NCI-H345 treated with DMSO at 0.1 percent for 48 hours (cell line): Measurements from ENCODE around the gene SH3RF3.
"Not testable (repeated sequence)": the region's sequence is repeated elsewhere in the genome, so short reads cannot be mapped to it uniquely, and the experiment has no call there.

Source experiments
- DNase-seq: peaks from one replicate; lab custom pipeline; 2025; ENCODE audit not compliant: unreplicated experiment; lab: John Stamatoyannopoulos, UW

The SH3RF3 gene

DNA sequence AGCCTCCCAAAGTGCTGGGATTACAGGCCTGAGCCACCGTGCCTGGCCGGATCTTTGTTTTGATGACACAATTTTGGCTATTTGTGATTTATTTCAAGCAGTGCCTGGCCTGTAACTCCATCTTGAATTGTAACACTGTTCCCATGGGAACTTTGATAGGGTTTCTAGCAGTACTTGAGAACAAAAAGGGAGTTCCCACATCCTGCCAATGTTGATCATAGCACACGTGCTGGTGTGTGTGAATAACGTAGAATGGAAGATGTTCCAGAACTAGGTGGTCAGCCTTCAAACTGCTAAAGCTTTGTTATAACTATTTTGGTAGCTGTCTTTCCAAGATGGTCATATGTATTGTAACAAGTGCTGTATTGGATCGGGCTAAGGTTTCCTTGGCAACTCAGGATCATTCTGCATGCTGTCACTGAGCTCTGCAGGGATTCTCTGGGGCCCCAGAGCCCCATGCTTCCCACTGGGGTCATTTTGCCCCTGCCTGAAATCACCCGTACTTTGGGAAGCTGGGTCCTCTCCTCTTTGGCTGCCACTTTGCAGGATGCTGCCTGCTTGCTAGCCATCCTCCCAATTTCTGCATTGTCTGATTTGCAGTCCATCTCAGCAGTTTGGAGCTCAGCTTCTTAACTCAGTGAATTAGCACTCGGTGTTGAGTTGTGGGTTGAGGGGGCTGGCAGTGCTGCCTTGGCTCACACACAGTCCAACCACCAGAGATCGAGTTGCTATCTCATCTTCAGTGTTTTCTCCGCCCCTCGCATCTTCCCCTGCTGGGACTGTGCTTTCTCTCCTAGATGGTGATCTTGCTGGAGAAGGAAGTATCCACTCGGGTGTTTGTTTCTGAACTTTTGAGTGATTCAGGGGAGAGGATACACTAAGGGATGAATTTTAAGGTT lies 26.8 kb downstream of the SH3RF3 start:
- no peak for DNase-seq

DNA sequence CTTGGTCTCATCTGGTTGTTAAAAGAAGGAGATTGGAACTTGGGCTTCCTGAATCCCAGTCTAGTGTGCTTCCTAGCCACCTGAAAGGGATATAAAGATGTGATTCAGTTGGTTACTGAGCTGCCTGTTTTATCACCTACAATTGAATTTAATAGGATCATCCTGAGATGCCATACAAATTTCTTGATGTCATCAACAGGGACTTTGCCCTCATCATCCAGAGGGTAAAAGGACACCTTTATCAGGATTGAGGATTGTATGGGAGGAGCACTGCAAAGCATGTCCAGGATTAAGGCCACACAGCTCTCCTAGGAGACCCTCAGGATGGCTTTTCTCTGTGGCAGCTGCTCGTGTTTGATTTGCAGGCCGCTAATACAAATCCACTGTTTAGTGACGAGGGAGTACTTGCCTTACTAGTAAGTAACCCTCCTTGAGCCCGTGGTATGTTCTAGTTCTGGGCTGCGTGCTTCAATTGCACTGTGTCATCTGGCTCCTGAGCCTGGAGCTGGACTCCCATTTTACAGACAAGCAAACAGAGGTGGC lies 28.6 kb downstream of the SH3RF3 start:
- no peak for DNase-seq

DNA sequence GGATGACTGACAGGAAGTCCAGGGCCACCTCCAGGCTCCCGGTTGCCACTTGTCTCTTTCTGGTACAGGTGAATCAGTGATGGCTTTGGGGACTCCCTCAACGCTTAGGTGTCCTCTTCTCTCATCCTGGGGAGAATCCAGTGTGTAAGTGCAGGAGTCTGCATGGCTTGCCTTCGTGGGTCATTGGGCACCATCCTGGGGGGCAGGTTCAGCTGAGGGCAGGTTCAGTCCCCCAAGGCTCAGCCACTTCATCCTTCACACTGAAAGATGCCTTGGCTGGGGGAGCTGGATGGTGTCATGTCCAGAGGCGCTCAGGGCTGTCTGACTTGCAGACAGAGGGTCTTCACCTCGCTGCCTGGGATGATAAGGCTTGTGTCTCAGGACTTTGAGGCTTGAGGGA lies 29.2 kb downstream of the SH3RF3 start:
- DNase-seq: no peak

DNA sequence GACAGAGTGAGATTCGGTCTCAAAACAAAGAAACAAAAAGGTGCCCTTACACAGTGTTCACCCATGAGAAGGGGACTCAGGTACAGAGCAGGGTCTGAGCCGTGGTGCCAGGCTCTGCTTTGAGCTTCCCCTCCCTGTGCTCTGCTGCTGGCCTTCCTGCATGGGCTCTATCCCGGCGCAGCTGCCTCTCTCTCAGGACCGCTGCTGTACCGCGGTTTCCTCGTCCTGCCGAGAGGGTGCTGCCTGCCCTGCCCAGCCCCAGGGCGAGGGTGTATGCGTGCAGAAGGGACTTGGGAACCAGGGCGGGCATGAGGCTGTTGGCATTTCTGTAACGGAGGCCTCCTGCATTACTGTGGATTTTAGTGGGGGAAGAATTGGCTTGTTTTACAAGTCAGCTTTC lies 30.1 kb downstream of the SH3RF3 start:
- no peak for DNase-seq

DNA sequence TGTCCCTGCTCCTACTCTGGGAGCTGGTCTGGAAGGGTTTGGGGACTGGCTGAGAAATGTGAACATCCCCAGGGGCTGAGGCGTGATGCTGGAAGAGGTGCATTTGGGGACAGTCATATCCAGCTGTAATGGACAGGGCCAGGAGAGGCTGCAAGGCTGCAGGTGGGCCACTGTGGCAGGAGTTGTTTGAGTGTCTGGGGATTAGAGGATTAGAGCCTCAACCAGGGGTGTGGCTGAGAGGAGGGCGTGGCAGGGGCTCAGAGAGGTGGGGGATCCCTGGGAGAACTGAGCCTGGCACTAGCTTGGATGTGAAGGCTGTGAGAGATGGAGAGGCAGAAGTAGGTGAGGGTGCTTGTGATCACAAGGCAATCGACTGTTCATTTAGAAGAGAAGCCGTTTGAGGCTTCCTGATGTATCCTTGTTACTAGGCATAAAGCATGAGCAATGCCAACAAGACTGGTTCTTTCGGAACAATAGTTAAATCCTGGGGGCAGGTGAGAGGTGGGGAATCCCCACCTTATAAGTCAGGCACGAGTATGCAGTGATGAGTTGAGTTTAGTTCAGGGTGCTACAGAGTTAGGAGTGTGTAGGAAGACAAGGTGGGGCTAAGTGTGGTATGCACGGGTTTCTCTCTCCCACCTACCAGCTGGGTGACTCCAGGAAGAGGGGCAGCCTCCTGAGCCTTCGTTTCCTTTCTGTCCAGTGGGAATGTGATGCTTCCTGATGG lies 31.9 kb downstream of the SH3RF3 start:
- no peak for DNase-seq

DNA sequence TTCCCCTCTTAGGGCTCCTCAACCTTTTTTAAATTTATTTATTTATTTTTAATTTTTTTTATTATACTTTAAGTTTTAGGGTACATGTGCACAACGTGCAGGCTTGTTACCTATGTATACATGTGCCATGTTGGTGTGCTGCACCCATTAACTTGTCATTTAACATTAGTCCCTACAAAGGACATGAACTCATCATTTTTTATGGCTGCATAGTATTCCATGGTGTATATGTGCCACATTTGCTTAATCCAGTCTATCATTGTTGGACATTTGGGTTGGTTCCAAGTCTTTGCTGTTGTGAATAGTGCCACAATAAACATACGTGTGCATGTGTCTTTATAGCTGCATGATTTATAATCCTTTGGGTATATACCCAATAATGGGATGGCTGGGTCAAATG lies 33.4 kb downstream of the SH3RF3 start:
- not testable (repeated sequence) for DNase-seq

DNA sequence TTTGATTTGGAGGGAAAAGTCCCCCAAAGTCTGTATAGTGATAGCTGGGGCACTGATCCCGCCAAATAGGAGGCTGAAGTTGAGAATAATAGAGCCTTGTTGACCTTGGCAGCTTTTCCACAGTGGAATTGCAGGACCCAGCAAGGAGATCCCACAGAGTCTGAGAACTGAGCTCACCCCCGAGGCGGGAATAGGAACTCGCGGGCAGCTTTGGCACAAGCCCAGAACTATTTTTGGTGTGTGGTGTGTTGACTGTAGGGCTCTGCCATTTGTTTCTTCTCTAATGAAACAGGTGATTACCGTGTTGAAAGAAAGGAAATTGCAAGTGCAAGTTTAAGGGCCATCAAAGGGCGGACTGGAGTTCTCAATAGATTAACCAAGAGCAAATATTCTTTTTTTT lies 34.0 kb downstream of the SH3RF3 start:
- peak; percentile 84 for DNase-seq

DNA sequence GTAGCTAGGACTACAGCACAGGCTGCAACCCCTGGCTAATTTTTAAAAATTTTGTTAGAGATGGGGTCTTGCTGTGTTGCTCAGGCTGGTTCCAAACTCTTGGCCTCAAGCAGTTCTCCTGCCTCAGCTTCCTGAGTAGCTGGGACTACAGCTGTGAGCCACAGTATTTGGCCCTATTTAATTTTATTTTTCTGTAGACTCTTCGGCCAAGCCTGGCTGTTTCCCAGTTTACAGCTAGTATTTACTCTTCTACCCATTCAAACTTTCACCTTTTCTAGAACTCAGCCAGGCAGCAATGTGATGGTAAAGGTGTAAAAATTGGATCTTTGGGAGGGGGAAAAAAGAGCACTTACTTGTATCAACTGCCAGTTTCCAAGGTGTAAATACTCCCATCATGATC lies 35.3 kb downstream of the SH3RF3 start:
- no peak for DNase-seq

DNA sequence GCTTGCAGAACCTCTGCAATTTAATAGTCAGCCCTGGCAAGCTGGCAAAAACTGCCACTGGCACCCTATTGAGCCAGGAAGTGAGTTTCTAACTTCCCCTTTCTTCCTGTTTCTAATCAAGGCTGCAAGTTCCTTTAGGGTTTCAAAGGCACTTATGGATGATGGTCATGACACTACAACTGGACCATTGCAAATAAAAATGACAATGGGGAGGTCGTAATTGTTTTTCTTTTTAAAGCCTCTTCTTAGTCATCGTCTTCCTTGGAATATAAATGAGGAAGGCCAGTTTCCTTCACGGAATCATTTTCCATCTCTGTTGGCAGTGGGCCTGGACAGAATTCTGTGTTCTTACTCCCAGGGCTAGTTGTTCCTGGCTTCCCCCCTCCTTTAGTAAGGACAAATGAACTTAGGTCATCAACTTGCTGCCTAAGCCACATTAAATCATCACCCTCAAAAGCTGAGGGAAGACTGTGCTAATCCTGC lies 35.8 kb downstream of the SH3RF3 start:
- no peak for DNase-seq

DNA sequence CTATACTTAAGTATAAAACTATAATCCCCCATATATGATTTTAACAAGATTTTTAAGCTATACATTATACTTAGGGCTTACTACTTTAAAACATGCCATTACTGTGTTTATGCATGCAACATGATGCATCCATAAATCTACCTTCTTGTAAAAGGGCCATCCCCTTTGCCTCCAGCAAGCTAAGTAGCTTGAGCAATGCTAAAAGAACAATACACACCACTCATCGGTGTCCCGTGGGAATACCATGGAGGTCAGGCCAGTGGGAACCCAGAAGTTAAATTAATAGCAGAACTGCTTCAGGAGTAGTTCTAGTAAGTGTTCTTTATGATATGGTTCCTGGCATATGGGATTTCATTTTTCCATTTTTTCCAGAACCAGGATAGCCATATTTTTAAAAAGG lies 37.8 kb downstream of the SH3RF3 start:
- DNase-seq: no peak

DNA sequence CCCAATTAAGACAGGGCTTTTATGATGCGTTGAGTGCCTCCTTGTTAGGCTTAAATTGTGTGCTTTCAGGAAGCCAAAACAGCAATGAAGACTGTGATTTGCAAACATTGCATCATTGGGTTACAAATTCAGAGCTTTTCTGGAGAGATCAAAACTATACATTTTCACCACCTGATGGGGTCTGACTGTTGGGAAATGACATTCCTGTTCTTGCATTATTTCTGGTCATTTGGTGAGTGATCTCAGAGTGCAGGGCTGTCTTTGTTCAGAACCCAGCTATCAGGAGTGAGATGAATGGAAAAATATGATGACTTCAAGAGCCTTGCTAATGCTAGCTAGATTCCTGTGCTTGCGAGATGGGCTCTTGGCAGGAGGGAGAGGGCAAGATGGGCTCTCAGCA lies 39.1 kb downstream of the SH3RF3 start:
- no peak for DNase-seq

DNA sequence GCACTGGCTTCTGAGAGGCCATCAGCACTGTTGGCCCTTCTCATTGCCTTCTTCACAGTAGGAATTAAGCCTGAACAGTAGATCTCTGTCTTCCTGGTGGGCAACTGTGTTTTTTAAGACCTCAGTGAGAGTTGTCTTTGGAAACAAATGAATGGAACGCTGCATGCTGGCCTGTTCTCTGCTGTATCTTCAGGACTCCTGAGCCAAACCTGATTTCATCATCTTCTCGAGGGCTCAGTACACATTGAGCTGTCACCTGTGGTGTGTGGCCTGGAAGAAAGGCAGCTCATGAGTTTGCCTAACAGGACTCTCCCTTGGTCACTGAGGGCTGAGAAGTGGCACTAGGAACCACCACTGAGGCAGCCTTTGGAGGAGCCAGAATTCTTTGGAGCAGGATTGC lies 39.7 kb downstream of the SH3RF3 start:
- DNase-seq: no peak

DNA sequence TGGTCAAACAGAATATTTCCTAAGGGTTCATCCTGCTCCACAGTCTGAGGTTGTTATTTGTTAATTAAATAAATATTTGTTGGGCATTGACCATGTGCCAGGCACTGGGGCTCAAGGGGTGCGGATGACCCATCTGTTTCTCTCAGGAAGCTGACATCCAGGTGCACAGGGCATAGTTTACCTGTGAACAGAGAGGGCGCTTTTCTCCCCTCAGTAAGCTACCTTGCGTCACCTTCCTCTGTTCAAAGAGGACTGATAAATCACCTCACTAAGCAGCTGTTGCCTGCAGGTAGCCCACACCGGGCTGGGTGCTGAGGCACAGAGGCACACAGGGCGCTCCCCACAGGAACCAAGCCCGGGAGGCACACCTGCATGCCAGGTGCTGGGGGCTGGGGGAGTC lies 41.6 kb downstream of the SH3RF3 start:
- no peak for DNase-seq

DNA sequence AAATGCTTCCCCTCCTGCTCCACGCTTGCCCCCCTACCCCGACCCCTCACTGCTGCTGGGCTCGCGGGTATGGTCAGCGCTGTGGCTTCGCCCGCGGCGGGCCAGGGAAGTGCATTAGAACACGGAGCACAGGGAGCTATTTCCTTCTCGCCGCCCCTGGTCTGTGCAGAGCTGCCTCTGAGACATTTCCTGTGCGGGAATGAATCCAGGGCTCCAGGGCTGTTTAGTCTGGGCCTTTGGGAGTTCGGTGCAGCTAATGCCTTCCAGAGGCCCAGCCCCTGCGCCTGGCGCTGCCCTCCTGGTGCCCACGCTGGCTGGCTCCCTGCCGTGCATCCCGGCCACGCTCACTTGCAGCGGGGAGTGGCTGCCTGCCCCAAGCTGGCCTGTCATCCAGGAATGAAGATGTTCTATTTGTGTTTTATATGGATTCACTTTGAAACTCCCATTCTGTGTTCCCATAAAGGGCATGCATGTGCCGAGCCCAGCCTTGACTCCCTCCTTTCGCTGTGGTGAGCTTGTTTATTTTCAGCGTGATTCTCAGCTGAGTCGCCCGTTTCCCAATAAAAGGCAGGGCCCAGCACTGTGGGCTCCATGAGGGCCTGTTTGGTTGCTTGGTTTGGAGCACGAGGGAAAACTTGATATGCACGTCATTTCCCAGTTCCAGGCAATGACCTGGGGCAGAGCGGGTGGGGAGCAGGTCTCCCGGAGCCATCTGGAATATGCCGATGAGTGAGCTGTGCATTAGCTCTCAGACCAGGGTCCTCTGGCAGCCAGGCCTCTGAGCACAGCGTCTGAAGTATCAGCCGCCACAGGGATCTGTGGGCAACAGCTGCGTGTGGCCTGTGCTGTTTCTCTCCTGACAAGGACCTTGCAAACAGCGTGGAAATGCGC lies 42.7 kb downstream of the SH3RF3 start:
- no peak for DNase-seq

DNA sequence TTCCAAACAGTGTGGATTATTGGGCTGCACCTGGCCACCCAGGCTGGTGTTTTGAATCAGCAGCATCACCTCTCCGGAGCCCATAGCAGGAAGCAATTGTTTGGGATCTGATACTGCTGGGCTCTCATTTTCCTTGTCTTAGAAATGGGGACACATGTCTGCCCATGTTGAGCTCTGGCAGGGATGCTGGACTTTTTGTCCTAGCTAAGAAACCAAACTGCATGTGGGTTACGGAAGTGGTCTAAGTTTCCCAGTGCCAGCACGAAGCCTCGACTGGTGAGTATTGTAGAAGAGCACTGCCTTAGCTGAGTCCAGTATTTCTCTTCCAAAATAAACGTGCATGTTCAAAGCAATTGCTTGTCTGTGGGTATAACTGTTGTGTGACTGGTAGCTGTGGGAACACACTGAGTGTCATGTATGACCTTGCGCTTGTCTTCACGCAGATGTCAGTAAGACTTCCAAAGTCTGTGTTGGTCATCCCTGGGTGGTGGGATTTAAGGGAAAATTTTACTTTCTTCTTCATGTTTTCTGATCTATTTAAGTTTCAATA lies 43.6 kb downstream of the SH3RF3 start:
- no peak for DNase-seq

DNA sequence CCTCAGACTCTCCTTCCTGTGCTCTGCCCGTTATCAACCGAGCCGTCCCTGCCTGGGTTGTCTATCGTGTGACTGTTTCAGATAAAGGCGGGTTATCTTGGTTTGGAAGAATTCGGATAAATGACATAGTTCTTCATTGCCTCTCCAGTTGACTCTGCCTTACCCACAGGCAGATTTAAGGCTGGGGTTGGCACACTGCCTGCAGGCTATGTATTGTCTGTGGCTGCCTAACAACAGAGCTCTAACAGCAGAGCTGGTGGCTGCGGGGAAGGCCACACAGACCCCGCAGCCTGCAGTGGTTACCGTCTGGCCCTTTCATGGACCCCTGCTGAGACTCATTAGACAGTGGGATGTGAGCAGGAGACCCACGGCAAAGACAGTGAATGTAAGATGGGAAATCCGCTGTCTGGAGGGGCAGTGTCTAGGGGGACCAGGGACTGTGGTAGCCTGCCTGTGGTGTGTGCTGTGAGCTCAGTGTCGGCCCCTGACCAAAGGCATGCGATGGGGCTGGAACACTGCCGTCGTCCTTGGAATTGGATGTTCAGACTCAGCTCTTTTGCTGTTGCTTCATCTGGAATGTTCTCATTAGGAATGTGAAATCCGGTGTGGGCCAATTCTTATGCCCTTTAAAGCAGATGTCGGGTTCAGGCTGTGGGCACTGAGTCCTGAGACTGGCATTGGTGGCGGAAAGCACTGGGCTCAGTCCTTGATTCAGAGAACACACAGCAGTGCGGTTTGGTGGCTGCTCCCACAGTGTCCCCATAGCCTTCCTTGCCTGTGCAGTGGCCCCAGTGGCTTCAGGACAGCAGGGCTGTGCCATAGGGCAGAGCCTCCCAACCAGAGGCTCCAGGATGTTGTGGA lies 44.5 kb downstream of the SH3RF3 start:
- DNase-seq: peak; percentile 39

DNA sequence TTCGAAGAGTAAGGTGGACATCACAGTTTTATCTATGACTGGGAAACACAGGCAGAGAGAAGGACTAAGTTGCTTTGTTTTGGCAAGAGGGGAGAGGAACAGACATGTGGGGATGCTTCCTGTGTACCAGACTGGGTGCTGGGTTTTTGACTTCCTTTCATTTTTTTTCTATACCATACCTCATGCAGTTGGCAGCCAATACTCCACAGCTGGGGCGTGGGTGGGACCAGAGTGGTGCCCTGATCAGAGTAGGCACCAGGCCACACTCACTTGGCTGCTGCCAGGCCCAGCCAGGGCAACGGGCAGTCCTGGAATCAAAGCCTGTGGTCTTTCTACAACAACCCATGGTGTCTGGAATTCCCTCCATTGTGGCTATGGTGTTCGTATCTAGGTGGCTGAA lies 45.2 kb downstream of the SH3RF3 start:
- DNase-seq: no peak

DNA sequence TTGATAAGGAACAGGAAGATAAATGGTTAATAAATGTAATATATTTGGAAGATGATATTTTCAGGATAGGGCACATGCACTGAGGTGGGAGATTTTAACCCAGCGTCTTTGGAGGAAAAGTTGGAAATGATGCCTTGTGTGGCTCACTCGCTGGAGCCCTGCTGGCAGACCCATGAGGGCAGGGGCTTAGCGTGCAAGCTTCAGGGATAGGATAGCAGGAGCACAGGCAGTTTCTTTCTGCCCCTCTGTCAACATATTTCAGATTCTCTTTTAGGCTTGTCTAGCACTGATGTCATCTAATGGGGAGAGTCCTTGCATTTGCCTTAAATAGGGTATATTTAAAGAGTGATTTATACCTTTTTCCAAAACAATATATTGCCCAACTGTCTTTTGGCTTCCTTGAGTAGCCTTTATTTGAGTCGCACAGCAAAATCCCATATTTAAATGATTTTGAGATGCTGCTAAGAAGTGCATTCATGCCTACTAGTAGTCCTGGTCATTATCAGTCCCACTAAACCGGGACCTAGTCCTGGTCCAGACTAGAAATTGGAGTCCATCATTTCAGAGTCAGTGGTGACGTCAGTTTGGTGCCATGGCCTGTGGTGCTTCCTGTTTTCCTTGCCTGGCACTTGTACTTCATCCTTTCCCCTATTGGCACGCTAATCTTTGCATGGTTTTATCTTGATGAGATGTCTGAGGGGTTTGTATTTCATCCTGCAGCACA lies 45.8 kb downstream of the SH3RF3 start:
- DNase-seq: no peak

DNA sequence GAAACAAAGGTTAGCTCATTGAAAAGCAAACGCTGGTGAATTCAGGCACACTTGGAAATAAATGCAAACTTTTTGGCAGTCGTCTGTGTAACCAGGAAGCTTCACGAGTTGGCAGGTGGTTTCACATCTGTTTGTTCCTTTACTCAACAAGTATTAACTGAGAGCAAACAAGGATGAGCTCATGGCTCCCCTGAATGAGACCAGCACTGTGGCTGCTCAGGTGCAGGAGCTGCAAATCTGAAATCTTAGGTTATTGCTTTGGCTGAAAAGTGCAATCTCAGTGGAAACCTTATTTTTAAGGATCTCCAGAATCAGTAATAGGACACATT lies 46.3 kb downstream of the SH3RF3 start:
- peak; percentile 34 for DNase-seq
